Activated CD4-positive, CD25-positive, alpha-beta regulatory T cell (primary cell): ENCODE data around the gene RCN1.
"Not testable (repeated sequence)": the region's sequence is repeated elsewhere in the genome, so short reads cannot be mapped to it uniquely, and the experiment has no call there.

Experiments
- DNase-seq, 4 experiments: peaks; one replicate each; lab custom pipeline; 2025; lab: John Stamatoyannopoulos, UW

The RCN1 gene

DNA sequence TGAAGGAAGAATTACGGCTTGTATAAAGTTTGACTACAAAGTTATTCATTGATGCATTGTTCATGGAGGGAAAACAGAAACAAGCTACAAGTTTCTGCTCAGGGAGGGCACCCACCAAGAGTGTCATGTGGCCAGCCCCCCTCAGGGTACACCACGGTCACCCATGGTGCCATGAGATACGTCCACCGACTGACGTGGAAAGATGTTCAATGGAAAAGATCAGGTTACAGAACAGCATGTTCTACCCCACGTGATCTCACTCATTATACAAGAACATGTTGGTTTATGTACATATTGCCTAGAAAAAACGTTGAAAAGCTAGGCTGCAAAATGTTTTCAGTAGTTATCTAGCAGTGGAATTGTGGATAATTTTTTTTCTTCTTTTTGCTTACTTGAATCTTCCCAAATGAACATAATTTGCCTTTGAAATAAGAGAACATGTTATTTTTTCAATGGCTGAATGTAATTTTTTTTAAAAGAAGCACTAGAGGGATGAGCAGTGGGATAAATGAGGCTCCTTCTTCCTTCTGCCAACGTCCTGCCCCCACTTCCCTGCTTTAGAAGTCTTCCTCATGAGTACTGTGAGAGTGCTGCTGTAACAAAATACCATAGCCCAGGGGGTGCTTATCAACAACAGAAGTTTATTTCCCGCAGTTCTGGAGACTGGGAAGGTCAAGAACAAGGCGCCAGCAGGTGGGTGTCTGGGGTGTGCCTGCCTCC is 22.5 kb downstream of the RCN1 start:
- DNase-seq = no peak

- DNase-seq = no peak
These were observed 23.0 kb downstream of the RCN1 start for GRCh38 chr11:32113920-32114203.

DNA sequence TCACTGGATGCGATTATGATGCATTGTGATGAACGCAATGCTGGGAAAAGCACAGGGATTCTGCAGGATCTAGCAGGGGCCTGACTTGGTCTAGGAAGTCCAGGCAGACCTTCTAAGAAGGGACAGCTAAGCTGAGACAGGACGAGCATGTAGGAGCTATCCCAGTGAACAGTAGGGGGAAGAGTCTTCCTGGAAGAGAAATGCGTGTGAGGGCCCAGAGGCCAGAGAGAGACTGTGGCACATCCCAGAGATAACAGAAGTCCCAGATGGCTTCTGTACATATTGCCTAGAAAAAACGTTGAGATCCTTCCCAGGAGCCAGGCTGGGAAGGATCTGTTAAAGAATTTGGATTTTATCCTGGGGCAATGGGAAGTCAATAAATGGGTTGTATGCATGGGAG is 24.6 kb downstream of the RCN1 start:
- DNase-seq = no peak

DNA sequence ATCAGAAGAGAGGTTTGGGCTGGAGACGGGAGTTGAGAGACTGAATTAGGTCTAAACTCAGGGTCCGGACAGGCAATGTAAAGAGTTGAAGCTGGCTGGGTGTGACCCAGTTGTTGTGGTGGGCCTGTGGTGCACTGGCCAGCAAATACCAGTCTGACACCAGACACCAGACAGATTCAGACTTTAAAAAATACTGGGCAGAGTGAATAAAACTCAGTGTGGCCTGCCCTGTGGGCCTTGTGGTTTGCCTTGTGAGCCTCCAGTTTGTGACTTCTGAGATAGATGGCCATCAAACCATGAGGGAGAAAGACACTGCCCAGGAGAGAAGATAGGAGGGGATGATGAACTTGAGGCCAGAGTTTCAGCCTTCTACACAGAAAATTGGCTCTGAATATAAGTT is 25.8 kb downstream of the RCN1 start:
- DNase-seq = no peak

GRCh38 chr11:32118025-32118974 is 27.4 kb downstream of the RCN1 start:
- no peak for DNase-seq

DNA sequence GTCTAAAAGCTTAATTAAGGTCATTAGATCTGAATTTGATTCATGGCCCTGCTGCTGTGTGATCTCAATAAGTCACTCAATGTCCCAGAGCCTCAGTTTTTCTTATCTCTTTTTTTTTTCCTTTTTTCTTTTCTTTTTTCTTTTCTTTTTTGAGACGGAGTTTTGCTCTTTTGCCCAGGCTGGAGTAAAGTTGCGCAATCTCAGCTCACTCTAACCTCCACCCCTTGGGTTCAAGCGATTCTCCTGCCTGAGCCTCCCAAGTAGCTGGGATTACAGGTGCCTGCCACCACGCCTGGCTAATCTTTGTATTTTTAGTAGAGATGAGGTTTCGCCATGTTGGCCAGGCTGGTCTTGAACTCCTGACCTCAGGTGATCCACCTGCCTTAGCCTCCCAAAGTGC is 28.3 kb downstream of the RCN1 start:
- not testable (repeated sequence) for DNase-seq

DNA sequence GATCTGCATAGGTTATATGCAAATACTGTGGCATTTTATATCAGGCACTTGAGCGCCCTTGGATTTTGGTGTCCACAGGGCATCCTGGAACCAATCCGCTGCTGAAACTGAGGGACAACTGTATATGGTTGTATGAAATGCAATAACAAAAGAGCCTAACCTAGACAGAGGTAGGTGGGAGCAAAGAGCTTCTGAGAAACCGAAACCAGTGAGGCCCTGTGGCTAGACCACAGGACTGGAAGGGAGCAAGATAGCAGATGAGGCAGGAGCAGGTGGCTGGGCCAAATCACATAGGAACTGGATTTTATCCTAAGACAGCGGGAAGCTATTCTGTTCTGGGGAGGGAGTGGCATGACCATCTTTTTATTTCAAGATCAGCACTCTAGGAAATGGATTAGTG is 30.1 kb downstream of the RCN1 start:
- no peak for DNase-seq

GRCh38 chr11:32122200-32122599 is 31.3 kb downstream of the RCN1 start:
- no peak for DNase-seq

DNA sequence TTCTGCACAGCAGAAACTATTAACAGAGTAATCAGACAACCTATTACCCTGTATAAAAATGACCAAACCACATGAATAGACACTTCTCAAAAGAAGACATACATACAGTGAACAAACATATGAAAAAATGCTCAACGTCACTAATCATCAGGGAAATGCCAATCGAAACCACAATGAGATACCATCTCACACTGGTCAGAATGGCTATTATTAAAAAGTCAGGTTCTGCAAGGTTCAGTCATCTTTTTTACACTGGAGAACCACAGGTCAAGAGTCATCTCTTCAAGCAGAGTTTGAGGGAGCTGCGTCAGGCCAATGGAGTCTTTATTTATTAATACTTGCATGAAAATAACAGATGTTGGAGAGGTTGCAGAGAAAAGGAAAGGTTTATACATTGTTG is 40.4 kb downstream of the RCN1 start:
- DNase-seq = no peak

DNA sequence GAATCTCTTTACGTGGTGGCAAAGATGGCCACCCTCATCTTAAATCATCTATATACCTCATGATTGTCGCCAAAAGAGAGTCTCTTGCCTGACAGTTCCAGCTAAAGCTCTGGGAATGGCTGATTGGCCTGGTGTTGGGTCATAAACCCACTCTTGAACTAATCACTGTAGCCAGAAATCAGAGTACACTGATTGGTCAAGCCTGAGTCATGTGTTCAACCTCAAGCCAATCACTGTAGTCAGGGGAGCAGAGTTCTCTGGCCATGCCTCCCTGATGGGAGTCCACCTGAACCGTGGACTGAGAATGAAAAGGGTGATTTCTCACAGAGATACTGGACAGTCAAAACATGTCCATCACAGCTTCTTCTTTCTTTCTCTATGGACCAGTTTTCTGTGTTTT is 45.8 kb downstream of the RCN1 start:
- DNase-seq = no peak

DNA sequence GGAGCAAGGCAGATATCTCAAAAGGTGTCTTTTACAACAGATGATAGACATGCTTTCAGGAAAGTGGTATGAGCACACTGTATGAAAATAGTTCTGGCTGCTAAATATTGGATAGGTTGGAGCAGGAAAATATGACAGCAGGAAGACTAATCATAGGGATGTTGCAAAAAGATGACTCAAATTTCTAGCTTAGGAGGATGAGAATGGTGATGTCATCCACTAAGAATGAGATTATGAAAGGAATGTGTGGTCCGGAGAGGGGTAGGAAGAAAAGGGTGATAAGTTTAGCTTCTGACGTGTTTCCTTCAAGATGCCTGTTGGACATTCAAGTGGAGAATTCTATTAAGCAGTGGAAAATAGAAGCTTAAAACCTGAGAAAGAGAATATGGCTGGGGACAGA is 46.4 kb downstream of the RCN1 start:
- DNase-seq = no peak

GRCh38 chr11:32137869-32138268 is 47.0 kb downstream of the RCN1 start:
- DNase-seq = no peak

GRCh38 chr11:32138902-32139301 is 48.0 kb downstream of the RCN1 start:
- DNase-seq = no peak

DNA sequence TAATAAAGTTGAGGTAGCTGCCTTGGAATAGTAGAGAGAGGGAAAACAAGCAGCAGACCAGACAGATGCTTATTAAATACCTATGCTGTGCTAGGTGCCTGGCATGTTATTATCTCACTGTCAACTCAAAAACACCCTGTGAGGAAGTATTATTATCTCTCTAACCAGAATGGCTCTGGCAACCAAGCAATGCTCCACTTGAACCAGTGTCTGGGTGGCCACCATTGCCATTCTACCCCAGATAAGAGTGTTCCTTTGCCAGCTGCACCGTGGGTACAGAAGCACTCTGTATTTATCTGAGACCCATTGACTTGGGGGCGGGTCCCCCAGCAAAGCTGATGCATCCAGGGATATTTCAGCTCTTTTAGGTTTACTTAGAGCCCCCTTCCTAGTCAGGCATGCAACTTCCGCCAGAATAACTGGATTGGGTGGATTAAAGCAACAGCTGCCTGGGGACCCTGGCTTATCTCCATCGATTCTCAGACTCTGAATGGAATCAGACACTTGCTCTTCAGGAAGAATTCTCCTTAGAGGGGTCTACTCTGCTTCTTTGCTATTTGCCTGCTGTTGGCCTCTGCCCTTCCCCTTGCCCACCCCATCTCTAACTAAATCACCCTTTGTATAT is 49.1 kb downstream of the RCN1 start:
- DNase-seq = no peak

GRCh38 chr11:32141745-32142546 is 51.1 kb downstream of the RCN1 start:
- DNase-seq = no peak

GRCh38 chr11:32143378-32143777 is 52.5 kb downstream of the RCN1 start:
- DNase-seq = no peak

DNA sequence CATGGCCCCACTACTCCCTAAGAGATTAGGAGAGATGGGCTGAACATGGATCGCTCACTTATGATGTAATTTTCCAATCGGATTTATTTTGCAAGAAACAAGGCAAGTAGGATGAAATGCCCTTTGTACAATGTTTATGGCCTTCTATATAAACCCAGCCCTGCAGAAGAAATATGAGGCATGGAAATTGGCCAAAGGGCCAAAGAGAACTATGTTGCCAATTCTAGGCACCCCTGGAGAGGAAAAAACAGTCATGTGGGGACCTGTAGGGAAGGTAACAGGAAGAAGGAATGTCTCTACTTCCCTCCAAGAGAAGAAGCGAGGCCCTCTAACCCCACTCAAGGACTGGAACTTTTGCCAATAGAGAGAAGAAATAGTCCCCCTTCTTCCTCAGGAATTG is 54.4 kb downstream of the RCN1 start:
- DNase-seq = no peak

DNA sequence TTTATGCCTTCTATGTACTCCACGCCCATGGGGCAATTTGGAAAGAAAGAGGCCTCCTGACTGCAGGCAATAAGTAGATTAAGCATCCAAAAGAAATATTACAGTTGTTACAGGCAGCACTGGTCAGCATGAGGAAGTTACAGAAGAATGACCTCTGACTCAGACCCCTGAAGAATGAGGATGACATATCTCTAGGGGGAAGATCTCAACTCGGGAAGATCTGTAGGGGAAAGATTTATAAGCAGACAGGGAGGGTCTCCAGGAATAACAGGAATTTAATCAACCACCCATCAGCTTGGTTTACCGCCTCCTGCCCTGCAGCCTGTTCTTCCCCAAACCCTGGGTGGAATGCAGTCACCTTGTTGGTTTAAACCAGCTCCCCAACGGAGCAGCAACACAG is 58.0 kb downstream of the RCN1 start:
- DNase-seq = no peak

DNA sequence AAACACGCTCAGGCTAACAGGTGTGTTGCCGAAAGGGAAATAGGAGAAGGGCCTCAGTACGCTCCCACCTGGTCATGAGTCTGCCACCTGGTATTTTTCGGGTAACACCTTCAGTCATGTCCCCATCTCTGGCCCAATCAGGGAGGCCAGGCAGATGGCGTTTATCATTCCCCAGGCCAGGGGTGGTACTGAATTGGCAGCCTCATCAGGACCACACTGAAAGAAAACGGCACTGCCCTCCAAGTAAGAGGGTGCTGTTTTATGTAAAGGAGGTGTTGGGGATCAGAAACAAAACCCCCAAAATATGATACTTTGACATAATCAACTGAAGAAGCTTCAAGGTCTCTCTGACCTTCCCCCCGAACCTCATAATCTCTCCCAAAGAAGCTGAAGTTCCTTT is 58.9 kb downstream of the RCN1 start:
- DNase-seq = no peak

- no peak for DNase-seq
These were observed 60.2 kb downstream of the RCN1 start for GRCh38 chr11:32151027-32151426.

DNA sequence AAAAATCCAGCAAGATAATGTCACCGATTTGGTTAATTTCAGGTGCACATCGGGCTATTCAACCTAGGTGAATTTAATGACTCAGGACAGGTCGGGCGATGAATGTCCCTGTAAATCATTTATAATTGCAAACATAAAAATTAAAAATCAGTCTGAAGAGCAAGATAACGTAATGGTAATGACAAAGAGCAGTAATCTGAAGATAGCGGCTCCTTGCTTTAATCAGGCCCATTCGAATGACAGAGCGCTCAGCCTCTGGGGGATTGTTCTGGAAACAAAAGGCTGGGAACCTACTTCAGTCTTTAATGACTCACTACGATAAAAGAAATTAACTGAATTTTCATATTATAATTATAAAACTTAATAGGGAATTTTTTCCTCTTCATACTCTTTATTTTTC is 61.3 kb downstream of the RCN1 start:
- no peak for DNase-seq

DNA sequence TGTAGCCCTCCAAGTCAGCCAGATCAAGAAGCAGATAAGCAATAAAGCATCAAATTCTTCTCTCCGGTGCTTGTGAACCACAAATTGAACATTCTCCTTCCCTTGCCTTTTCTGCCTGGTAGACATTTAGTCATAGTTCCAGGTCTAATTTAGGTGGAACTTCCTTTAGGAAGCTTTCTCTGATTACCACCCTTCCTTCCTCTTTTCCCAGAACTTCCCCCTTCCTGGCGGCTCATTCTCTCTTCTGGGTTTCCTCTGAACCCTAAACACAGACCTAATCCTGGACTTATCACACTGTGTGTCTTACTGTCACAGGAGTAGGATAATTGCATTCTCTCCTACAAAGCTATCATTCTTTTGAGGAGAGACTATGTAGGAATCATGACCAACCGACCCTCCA is 61.9 kb downstream of the RCN1 start:
- DNase-seq = no peak
